ENCODE data around the gene COL6A5.

GRCh38 chr3:130414457-130414856 is 69.0 kb downstream of the COL6A5 start:
- TF ChIP-seq CTCF (conservative IDR thresholded peaks at IDR 0.05; ENCODE audit: low read depth, low read length), result no peak
- no peak for TF ChIP-seq EZH2 (IDR thresholded peaks at IDR 0.05; ENCODE audit: low read length, unreplicated experiment)
- TF ChIP-seq EZH2phosphoT487 (IDR thresholded peaks at IDR 0.05; ENCODE audit: borderline replicate concordance, low read length), result no peak

All from PC-3 (cell line).